DOHH2 (cell line): ENCODE results near the gene FARS2.

Experiments used
- CTCF ChIP-seq: fragments of 200-600 bp; sonication (generic); IDR thresholded peaks from one replicate; pipeline ENCODE4 v1.5.1; 2014; ENCODE audit warnings: antibody characterized with exemption, mild to moderate bottlenecking, low read depth, low read length; ENCODE audit not compliant: poor library complexity, severe bottlenecking
- EZH2phosphoT487 ChIP-seq: fragments of 200-600 bp; sonication (generic); IDR thresholded peaks from 2 replicates; pipeline ENCODE4 v1.6.1; 2017; ENCODE audit warnings: borderline replicate concordance, mild to moderate bottlenecking, antibody characterized with exemption, low read length, moderate library complexity, mixed read lengths

- no peak for TF ChIP-seq CTCF
- TF ChIP-seq EZH2phosphoT487 = no peak
Observed at GRCh38 chr6:5747379-5747778, 486.1 kb downstream of the FARS2 start.
